Hematopoietic multipotent progenitor cell treated with erythropoietin and hydrocortisone succinate and interleukin-3 and kit ligand, for 8 days (in vitro differentiated cells): ENCODE measurements around the gene IGFBP1.

Experiments used
- DNase-seq: peaks from one replicate; pipeline ENCODE4 v3.0.0-alpha.2; 2015

Gene IGFBP1

DNA sequence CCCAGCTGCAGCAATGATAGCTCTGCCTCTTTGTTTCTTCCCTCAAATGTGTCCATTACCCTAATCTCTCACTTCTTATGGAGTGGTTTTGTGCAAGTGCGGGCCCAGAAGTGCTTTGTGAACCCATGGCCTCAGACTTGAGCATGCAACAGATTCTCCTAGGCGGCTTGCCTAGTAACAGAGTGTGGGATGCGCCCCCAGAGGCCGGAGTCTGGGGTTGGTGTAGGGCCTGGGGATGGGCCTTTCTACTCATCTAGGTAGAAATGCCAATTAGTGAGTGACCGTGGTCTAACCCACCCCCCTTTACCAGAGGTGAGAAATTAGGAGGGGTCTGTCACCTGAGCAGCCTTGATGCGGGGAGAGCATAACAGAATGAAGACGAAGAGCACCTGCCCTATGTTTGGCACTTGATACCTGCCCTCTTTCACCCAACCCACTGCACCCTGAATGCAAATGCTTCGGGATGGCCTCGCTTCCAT lies 7.0 kb upstream of the IGFBP1 start:
- DNase-seq: no peak

- DNase-seq: no peak
Measured at GRCh38 chr7:45881759-45882464, 6.4 kb upstream of the IGFBP1 start.

GRCh38 chr7:45882465-45882810 lies 5.8 kb upstream of the IGFBP1 start:
- no peak for DNase-seq

DNA sequence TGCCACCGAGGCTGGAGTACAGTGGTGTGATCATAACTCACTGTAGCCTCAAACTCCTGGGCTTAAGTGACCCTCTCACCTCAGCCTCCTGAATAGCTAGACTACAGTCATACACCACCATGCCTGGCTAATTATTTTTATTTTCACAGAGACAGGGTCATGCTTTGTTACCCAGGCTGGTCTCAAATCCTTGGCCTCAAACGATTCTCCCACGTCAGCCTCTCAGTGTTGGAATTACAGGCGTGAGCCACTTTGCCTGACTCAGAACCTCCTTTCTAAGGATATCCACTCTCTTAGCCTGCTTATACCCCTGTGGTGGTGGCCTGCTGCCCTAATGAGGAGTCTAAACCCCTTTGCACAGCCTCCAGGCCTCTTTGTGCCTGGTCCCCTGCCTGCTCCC lies 4.2 kb upstream of the IGFBP1 start:
- DNase-seq: no peak

DNA sequence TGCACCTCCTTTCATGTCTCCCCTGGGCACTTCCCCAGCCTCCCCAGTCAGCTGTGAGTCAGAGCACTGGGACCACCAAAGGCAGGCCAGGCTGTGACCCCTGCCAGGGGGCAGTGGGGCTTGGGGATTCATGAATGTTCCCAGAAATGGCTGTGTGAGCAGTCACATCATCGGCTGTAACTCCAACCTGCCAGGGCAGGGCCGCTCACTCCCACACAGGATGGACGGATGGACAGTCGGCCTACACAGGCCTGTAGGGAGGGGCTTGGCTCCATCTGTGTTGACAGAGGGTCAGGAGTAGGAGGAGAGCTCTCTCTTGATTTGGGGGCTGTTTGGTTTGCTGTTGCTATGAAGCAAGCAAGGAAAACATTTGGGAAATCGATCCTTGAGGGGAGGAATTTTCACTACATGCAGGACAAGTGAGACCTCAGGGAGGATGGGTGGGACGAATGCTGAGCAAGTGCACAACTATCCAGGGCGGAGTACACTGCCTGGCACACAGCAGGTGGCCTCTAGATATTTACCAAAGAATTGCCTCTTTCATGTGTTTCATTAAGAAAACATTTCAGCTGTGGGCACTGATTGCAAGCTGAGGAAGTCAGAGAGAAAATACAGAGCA lies 2.9 kb upstream of the IGFBP1 start:
- DNase-seq: no peak

DNA sequence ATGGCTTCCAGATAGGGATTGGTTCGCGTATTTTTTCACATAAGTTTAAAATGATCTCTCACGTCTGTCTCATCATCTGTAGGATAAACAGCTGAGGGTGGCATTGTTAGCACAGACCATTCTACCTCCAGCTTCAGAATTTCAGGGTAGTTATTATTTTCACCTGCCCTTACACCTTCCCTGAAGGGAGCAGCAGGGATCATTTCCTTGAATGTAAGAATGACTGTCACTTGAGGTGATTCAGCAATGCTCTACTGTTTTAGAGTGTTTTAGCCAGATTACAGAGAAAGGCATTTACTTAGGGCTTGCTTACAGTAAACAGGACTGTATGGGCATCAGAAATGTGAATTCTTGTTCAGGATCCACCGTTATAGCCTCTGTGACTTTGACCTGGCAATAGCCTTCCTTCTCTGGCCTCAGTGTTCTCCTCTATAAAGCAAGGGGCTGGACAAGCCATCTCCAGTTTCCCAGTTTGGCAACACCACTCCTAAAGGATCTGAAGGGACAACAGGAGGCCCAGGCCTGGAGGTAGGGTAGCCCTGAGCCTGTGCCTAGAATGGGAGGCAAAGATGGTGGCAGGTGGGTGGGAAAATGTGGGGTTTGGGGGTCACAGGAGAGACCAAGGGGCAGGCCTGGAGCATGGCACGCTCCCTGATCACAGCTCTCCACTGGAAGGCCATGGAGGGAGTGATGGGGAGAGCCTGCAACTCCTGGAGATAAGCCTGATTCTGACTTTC lies 1.2 kb upstream of the IGFBP1 start:
- no peak for DNase-seq

- DNase-seq: no peak
Measured at GRCh38 chr7:45888993-45889366, 692 bp downstream of the IGFBP1 start.

- DNase-seq: no peak
Measured at GRCh38 chr7:45889367-45890067, 1.2 kb downstream of the IGFBP1 start.

GRCh38 chr7:45890125-45890901 lies 2.0 kb downstream of the IGFBP1 start:
- no peak for DNase-seq

GRCh38 chr7:45890902-45891461 lies 2.7 kb downstream of the IGFBP1 start:
- peak; percentile 38 for DNase-seq

- no peak for DNase-seq
Measured at GRCh38 chr7:45891462-45892402, 3.4 kb downstream of the IGFBP1 start.

DNA sequence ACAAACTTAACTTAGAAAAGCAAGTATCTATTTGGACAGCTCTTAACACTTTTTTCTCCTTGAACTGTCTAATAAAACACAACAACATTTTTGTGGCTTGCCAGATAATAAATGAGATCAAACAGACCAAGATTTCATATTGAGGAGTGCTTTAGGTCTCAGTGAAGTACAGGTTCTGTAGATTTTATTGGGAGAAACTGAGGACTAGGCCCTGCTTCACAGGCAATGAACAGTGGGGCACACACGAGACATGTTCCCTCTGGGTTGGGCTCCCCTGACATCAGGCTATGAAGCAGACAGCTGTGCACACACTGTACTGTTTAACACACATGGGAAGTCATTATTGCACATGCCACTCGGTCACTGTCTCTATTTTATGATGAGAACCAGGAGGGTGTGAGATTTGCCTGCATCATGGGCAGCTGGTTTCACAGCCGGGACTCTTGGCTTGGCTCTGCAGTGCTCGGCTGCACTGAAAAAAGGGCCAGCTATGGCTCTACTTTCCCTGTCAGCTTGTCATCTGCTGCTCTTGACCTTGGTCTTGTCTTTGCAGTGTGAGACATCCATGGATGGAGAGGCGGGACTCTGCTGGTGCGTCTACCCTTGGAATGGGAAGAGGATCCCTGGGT lies 4.2 kb downstream of the IGFBP1 start:
- no peak for DNase-seq

DNA sequence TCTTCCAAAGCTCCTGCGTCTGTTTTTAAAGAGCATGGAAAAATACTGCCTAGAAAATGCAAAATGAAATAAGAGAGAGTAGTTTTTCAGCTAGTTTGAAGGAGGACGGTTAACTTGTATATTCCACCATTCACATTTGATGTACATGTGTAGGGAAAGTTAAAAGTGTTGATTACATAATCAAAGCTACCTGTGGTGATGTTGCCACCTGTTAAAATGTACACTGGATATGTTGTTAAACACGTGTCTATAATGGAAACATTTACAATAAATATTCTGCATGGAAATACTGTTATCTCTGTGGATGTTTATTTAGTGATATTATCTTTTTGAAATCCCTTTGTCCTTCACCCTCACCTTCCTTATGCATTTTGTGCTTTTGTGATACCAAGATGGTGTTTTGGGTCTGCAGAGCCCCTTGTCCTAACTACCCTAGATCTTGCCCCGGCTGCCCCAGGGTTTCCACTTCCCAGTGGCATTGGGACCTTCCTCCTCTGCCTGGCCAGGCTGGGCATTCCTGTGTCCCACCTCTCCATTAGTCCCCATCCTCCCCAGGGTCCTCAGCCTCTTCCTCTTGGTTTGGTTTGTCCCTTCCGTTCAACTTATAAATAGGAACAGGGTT lies 5.2 kb downstream of the IGFBP1 start:
- no peak for DNase-seq

- DNase-seq: no peak
Measured at GRCh38 chr7:45893996-45894664, 5.8 kb downstream of the IGFBP1 start.

DNA sequence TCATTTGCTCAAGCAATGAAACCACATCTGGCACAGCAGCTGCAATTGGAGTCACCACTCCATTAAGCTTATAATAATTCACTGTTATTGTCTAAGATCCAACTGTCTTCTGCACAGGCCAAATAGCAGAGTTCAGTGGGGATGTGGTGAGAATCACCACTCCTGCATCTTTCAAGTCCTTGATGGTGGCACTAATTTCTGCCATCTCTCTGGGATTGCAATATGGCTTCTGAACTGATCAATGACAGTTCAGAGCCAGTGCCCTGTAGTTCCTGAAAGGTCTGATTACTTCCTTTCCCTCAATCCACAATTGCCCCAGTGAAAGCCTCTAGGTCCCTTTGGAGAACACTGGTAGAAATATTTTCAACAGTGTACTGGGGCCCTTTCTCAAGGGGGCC lies 6.4 kb downstream of the IGFBP1 start:
- DNase-seq: no peak

- no peak for DNase-seq
Measured at GRCh38 chr7:45897042-45897690, 8.9 kb downstream of the IGFBP1 start.

DNA sequence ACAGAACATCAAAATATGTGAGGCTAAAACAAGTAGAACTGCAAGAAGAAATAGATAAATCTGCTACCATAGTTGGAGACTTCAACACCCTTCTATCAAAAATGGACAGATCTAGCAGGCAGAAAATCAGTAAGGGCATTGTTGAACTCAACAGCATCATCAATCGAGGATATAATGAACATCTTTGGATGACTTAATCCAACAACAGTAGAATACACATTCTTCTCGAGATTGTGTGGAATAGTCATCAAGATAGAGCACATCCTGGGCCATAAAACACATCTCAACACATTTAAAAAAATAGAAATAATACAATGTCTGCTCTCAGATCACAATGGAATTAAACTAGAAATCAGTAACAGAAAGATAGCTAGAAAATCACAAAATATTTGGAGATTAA lies 9.9 kb downstream of the IGFBP1 start:
- no peak for DNase-seq

DNA sequence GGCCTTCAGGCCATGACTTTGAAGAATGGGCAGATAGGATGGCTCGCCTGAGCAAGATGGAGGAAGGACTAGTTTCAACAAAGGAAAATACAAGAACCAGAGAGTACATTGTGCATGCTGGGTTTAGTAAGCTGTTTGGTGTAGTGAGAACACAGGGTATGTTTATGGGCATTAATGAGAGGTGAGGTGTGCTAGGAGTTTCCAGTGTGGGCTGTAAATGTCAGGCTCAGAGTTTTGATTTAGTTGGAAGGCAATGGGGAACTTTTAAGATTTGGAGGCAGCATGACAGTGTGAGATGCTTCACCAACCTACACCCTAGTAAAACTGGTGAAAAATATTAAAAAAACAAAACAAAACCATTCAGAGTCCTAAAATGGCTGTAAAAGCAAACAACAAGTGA lies 13.3 kb downstream of the IGFBP1 start:
- no peak for DNase-seq

DNA sequence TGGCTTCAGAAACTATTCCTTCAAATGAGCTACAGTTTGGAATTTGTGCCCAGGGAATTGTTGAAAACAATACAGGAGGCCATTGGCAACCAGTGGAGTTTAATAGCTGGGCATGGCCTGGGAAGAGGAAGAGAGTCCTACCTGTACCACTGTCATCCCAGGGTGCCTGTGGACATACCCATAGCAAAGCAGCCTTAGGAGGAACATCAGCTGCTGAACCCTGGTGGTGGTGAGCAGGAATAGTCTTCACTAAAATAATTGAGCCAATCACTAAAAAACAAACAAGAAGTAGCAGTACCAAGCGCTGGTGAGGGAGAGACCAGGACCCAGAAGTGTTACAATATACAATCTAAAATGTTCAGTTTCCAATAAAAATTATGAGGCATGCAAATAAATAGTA lies 14.5 kb downstream of the IGFBP1 start:
- no peak for DNase-seq
